GM23338 (cell line): ENCODE data around the gene ESM1. TPM values are rescaled to one million over a fixed set of nuclear protein-coding genes. Genes with fewer than 3 reads are reported as not detected.

Experiments used
- CREB1 ChIP-seq: fragments of 250-450 bp; sonication (Bioruptor Pico); IDR thresholded peaks from 2 replicates; pipeline ENCODE4 v1.5.0; 2020; ENCODE audit warnings: low read depth, mild to moderate bottlenecking, moderate library complexity
- EZH2phosphoT487 ChIP-seq: fragments of 200-600 bp; sonication (generic); IDR thresholded peaks from one replicate; pipeline ENCODE4 v1.8.1; 2018; ENCODE audit warnings: antibody characterized with exemption; ENCODE audit not compliant: unreplicated experiment
- NANOG ChIP-seq: IDR thresholded peaks from 2 replicates; pipeline ENCODE4 v1.6.1; 2016; ENCODE audit warnings: antibody characterized with exemption, borderline replicate concordance
- POLR2AphosphoS5 ChIP-seq: IDR thresholded peaks from 2 replicates; pipeline ENCODE4 v1.6.1; 2016; ENCODE audit warnings: antibody characterized with exemption, low read depth
- REST ChIP-seq: IDR thresholded peaks from one replicate; pipeline ENCODE4 v1.6.1; 2018; ENCODE audit warnings: antibody characterized with exemption; ENCODE audit not compliant: unreplicated experiment
- ZNF114 ChIP-seq: fragments of 250-450 bp; sonication (Bioruptor Pico); IDR thresholded peaks from 2 replicates; pipeline ENCODE4 v1.5.0; 2020; ENCODE audit warnings: mild to moderate bottlenecking, moderate library complexity
- ZNF462 ChIP-seq: fragments of 250-450 bp; sonication (Bioruptor Pico); IDR thresholded peaks from 2 replicates; pipeline ENCODE4 v1.5.0; 2020; ENCODE audit warnings: mild to moderate bottlenecking, moderate library complexity
- polyA plus RNA-seq: library from polyadenylated mRNA; unstranded; fragments of >200 nt; fragmentation: Nextera tagmentation; extraction: Ambion mirVana; gene quantifications from 2 replicates; pipeline ENCODE4 v1.2.1, GENCODE V29; 2016
- total RNA-seq: library from RNA; depleted of rRNA; stranded (reverse); fragments of >200 nt; shearing (Covaris generic); gene quantifications from 2 replicates; pipeline ENCODE4 v1.2.3, GENCODE V29; 2014

The ESM1 gene
- total and polyA plus RNA-seq, 2 experiments from 2014 or later: 0.14 TPM; not detected in 1

- TF ChIP-seq ZNF462 (CRISPR knock-in tag): no peak
- no peak for TF ChIP-seq ZNF114 (CRISPR knock-in tag)
- TF ChIP-seq CREB1 (CRISPR knock-in tag): no peak
- TF ChIP-seq REST: no peak
- TF ChIP-seq NANOG: no peak
- no peak for TF ChIP-seq POLR2AphosphoS5
- no peak for TF ChIP-seq EZH2phosphoT487
Observed at GRCh38 chr5:55004729-55005128, 19.3 kb upstream of the ESM1 start (continued).
